ENCODE data around the gene C14orf119. TPM values are rescaled to one million over a fixed set of nuclear protein-coding genes. Genes with fewer than 3 reads are reported as not detected.

C14orf119 gene
- total RNA-seq, 1 experiment from 2014 or later, result 65.1 TPM

- H2BK120ac ChIP-seq (ENCODE audit: low read depth, low read length, poor library complexity, severe bottlenecking), result no peak overlapping the region
- H3K18ac ChIP-seq (ENCODE audit: insufficient read length, low read depth, low read length), result no peak overlapping the region
- no peak overlapping the region for H2BK12ac ChIP-seq (ENCODE audit: insufficient read length, low read depth, low read length)
- H4K5ac ChIP-seq (ENCODE audit: insufficient read length, low read depth, low read length), result no peak overlapping the region
- peaks cover 1% of the 10 kb centered on the region; the same call in 1 of the 2 replicates for H3K27me3 ChIP-seq (ENCODE audit: insufficient read depth, low read length)
- H2AFZ ChIP-seq (ENCODE audit: low read length), result no peak overlapping the region
- H3K27me3 Mint-ChIP-seq (ENCODE audit: low read depth), result 0 out of 2 replicates have a peak, but pooled peaks cover 2% of the 10 kb centered on the region
- no peak overlapping the region for H3T11ph ChIP-seq (ENCODE audit: low read length)
- H2BK20ac ChIP-seq (ENCODE audit: low read depth, low read length, poor library complexity, severe bottlenecking), result no peak overlapping the region
- whole genome bisulfite sequencing (ENCODE audit: extremely low coverage, insufficient read length, low lambda C conversion rate), result no CpG with 5 or more reads among the region's 3 CpGs
- H3K4me2 ChIP-seq (ENCODE audit: insufficient read depth, insufficient read length, low read length), result no peak overlapping the region
- H3K4me3 Mint-ChIP-seq, result peak overlapping the region in 1 of 2 experiments; percentile 12; a peak in 1 of 5 replicates
- H3K36me3 Mint-ChIP-seq (ENCODE audit: insufficient read depth in 1 of 3, low read depth in 3 of 3), result peaks cover 35 to 54% (median 51%) of the 10 kb centered on the region in 3 experiments; a peak in 6 of 7 replicates
- H3K9me3 ChIP-seq (ENCODE audit: control insufficient read depth, low read depth, low read length), result no peaks in the 10 kb centered on the region
- H2BK15ac ChIP-seq (ENCODE audit: low read depth, low read length), result no peak overlapping the region
- no peak overlapping the region for H3K23ac ChIP-seq (ENCODE audit: insufficient read length, low read depth, low read length)
- H3K79me1 ChIP-seq (ENCODE audit: insufficient read depth, low read depth, low read length, poor library complexity, severe bottlenecking), result no peaks in the 10 kb centered on the region
- no peaks in the 10 kb centered on the region for H4K20me1 ChIP-seq (ENCODE audit: control insufficient read depth, insufficient read depth, insufficient read length)
- no peaks in the 10 kb centered on the region for H3K79me2 ChIP-seq (ENCODE audit: insufficient read depth, low read length)
- H3K4ac ChIP-seq (ENCODE audit: low read depth, low read length), result no peak overlapping the region
- peaks cover 23 to 24% of the 10 kb centered on the region in 2 experiments for H3K4me1 Mint-ChIP-seq
- no peak overlapping the region; the same call in 1 of the 2 replicates for H3K14ac ChIP-seq (ENCODE audit: insufficient read depth, low read length)
- H3K4me1 ChIP-seq (ENCODE audit: insufficient read depth, low read length), result no peaks in the 10 kb centered on the region; the same call in 1 of the 2 replicates
- H2BK5ac ChIP-seq (ENCODE audit: insufficient read length, low read length), result no peak overlapping the region
- no peaks in the 10 kb centered on the region for H3K9me3 Mint-ChIP-seq
- H3K9ac ChIP-seq (ENCODE audit: extremely low read depth, insufficient read length, low read length), result no peak overlapping the region
- no peak overlapping the region for H4K91ac ChIP-seq (ENCODE audit: insufficient read length, low read depth, low read length)
- no peak for TF ChIP-seq CTCF (conservative IDR thresholded peaks at IDR 0.05)
- no peak for DNase-seq
- H4K8ac ChIP-seq (replicated peaks; ENCODE audit: insufficient read length, low read depth, low read length), result no peak overlapping the region
- no peaks in the 10 kb centered on the region for H3K23me2 ChIP-seq (ENCODE audit: insufficient read length, low read depth, low read length, poor library complexity, severe bottlenecking)
- no peak overlapping the region for H3K27ac ChIP-seq (ENCODE audit: insufficient read length, low read depth, low read length)
- H3K27ac Mint-ChIP-seq, result peak overlapping the region in 2 of 3 experiments; percentile 19 to 66; a peak in 3 of 7 replicates
- H2AK5ac ChIP-seq (ENCODE audit: insufficient read length, low read length), result no peak overlapping the region
- H3K56ac ChIP-seq (ENCODE audit: insufficient read length, low read depth, low read length), result no peak overlapping the region
Measured at GRCh38 chr14:23127861-23128260, 32.6 kb downstream of the C14orf119 start.

All from H9 (cell line).